Endothelial cell of umbilical vein (primary cell): ENCODE results near the gene SPEN. TPM values are rescaled to one million over a fixed set of nuclear protein-coding genes. Genes with fewer than 3 reads are reported as not detected.

Experiments used
- BruUV-seq: library from RNA; stranded (reverse); fragments of 400-500 nt; replicated peaks from 2 replicates; lab custom pipeline; 2021; lab: Mats Ljungman, UMichigan
- CTCF ChIA-PET: fragments of 300-600, 350-600 bp; sonication (Branson Sonifier 250); formaldehyde crosslinking; loops from one replicate; lab custom pipeline; 2021; ENCODE audit warnings: antibody characterized with exemption, inconsistent platforms; lab: Charles Lee
- POLR2A ChIA-PET: fragments of 300-600, 350-600 bp; sonication (Branson Sonifier 250); formaldehyde crosslinking; loops from one replicate; lab custom pipeline; 2021; ENCODE audit warnings: antibody characterized with exemption, inconsistent platforms; lab: Charles Lee
- DNase-seq: peaks from one replicate; pipeline ENCODE4 v3.0.0-alpha.2; 2011; ENCODE audit warnings: low read depth, low spot score
- FAIRE-seq: peaks from 2 replicates; lab custom pipeline; 2011; peaks lifted over from hg19 to GRCh38; lab: Jason Lieb, UNC
- H2AFZ ChIP-seq: 2 replicates; pipeline ENCODE4 v1.6.0; 2012; ENCODE audit warnings: low read depth, low read length, control low read depth, inconsistent platforms
- H3K27ac ChIP-seq: 2 replicates; pipeline ENCODE4 v1.5.1; 2011; ENCODE audit warnings: low read depth, mild to moderate bottlenecking, control low read depth, low read length, moderate library complexity; ENCODE audit not compliant: insufficient read depth
- H3K27me3 ChIP-seq, 2 experiments: 2 replicates each; pipeline versions ENCODE4 v1.6.0 to v1.6.1; 2011; ENCODE audit warnings: low read length in 2 of 2, mixed read lengths in 1 of 2; ENCODE audit not compliant: control insufficient read depth in 2 of 2, insufficient read depth in 2 of 2
- H3K36me3 ChIP-seq, 2 experiments: 2 replicates in 1 of 2; 3 replicates in 1 of 2; pipeline ENCODE4 v1.5.1; 2011; ENCODE audit warnings: low read length in 2 of 2, mild to moderate bottlenecking in 1 of 2, moderate library complexity in 1 of 2; ENCODE audit not compliant: control insufficient read depth in 2 of 2, insufficient read depth in 2 of 2; ENCODE audit errors: extremely low read depth in 1 of 2
- H3K4me1 ChIP-seq: 3 replicates; pipeline ENCODE4 v1.5.1; 2011; ENCODE audit warnings: mild to moderate bottlenecking, low read length; ENCODE audit not compliant: control insufficient read depth, insufficient read depth; ENCODE audit errors: extremely low read depth
- H3K4me2 ChIP-seq: 2 replicates; pipeline ENCODE4 v1.6.1; 2011; ENCODE audit warnings: low read length, control low read depth, mixed read lengths; ENCODE audit not compliant: insufficient read depth
- H3K4me3 ChIP-seq, 3 experiments: fragments of 200-600 bp in 1 of 3; sonication (generic), shearing (Covaris generic) in 1 of 3; replicated peaks in 1 of 3; 2 replicates each; pipeline ENCODE4 v1.5.1; 2011 to 2016; ENCODE audit warnings: control low read depth in 3 of 3, low read length in 3 of 3, mild to moderate bottlenecking in 2 of 3, inconsistent platforms in 1 of 3, low read depth in 1 of 3, moderate library complexity in 1 of 3; ENCODE audit not compliant: insufficient read depth in 1 of 3
- H3K79me2 ChIP-seq: 2 replicates; pipeline ENCODE4 v1.6.0; 2012; ENCODE audit warnings: low read length, inconsistent platforms; ENCODE audit not compliant: control insufficient read depth, insufficient read depth
- H3K9ac ChIP-seq: replicated peaks from 2 replicates; pipeline ENCODE3; 2011; ENCODE audit warnings: low read length, control low read depth; ENCODE audit not compliant: insufficient read depth; ENCODE audit errors: extremely low read depth
- H3K9me1 ChIP-seq: replicated peaks from 3 replicates; pipeline ENCODE4 v1.6.0; 2011; ENCODE audit warnings: mild to moderate bottlenecking, low read length; ENCODE audit not compliant: control insufficient read depth, insufficient read depth; ENCODE audit errors: extremely low read depth
- H3K9me3 ChIP-seq: replicated peaks from 2 replicates; pipeline ENCODE4 v1.5.1; 2012; ENCODE audit warnings: low read length, inconsistent platforms; ENCODE audit not compliant: control insufficient read depth, insufficient read depth
- H4K20me1 ChIP-seq: replicated peaks from 2 replicates; pipeline ENCODE3; 2011; ENCODE audit warnings: mild to moderate bottlenecking, low read length; ENCODE audit not compliant: control insufficient read depth, insufficient read depth; ENCODE audit errors: extremely low read depth
- EZH2 ChIP-seq: IDR thresholded peaks from 2 replicates; pipeline ENCODE4 v1.6.1; 2012; ENCODE audit warnings: borderline replicate concordance, low read depth, mild to moderate bottlenecking, moderate library complexity, low read length, inconsistent platforms; ENCODE audit not compliant: severe bottlenecking
- FOS ChIP-seq: IDR thresholded peaks from 2 replicates; pipeline ENCODE4 v1.6.1; 2011; ENCODE audit warnings: mild to moderate bottlenecking, low read length, moderate library complexity, borderline replicate concordance; ENCODE audit not compliant: insufficient read depth
- GATA2 ChIP-seq: IDR thresholded peaks from 2 replicates; pipeline ENCODE4 v1.7.0; 2011; ENCODE audit warnings: low read depth, mild to moderate bottlenecking, moderate library complexity, mixed read lengths, low read length; ENCODE audit not compliant: insufficient read length, insufficient read depth
- JUN ChIP-seq: IDR thresholded peaks from 2 replicates; pipeline ENCODE4 v1.6.1; 2011; ENCODE audit warnings: borderline replicate concordance, low read depth; ENCODE audit not compliant: insufficient read length, insufficient read depth
- MYC ChIP-seq: IDR thresholded peaks from one replicate; pipeline ENCODE4 v1.6.1; 2011; ENCODE audit warnings: mild to moderate bottlenecking, low read depth, low read length
- POLR2A ChIP-seq: IDR thresholded peaks from 2 replicates; pipeline ENCODE4 v1.6.1; 2012; ENCODE audit warnings: low read depth, mild to moderate bottlenecking, control low read depth, low read length
- POLR2AphosphoS5 ChIP-seq: IDR thresholded peaks from 2 replicates; pipeline ENCODE4 v1.6.1; 2012; ENCODE audit warnings: low read depth, mild to moderate bottlenecking, control low read depth, low read length, moderate library complexity; ENCODE audit not compliant: insufficient read depth
- dilution Hi-C: fragments of 300-500 bp; cut with MboI; formaldehyde crosslinking; loops from one replicate; pipeline ENCODE4 v1.15.0; 2019; ENCODE audit warnings: low sequenced_read_pairs; ENCODE audit not compliant: extremely low pct_ligation_motif_present
- intact Hi-C: fragments of 100-400 bp; cut with micrococcal nuclease; formaldehyde crosslinking; loops from one replicate; pipeline ENCODE4 v1.10.0; 2022
- polyA plus RNA-seq, 4 experiments: library from polyadenylated mRNA; depleted of rRNA in 3 of 4; stranded (reverse) in 3 of 4; unstranded in 1 of 4; fragments of >200 nt; gene quantifications; 2 replicates each; pipeline versions ENCODE4 v1.2.1 to v1.2.3, GENCODE V29; 2011 to 2012; ENCODE audit warnings: missing spikeins in 1 of 4
- total RNA-seq: library from RNA; stranded (reverse); gene quantifications from 2 replicates; pipeline ENCODE4 v1.2.3, GENCODE V29; 2021
- TF ChIP-seq, protein P1 (sequence below), 2 donors: IDR thresholded peaks; 1 replicate in 1 of 2; 2 replicates in 1 of 2; pipeline ENCODE4 v1.5.1; 2011; ENCODE audit warnings: low read length in 2 of 2, mild to moderate bottlenecking in 2 of 2, moderate library complexity in 2 of 2, control low read depth in 1 of 2, inconsistent platforms in 1 of 2, low read depth in 1 of 2; ENCODE audit not compliant: insufficient read depth in 1 of 2; ENCODE audit errors: extremely low read depth in 1 of 2
- TF ChIP-seq, protein P2 (sequence below): IDR thresholded peaks from 2 replicates; pipeline ENCODE4 v1.6.1; 2011; ENCODE audit not compliant: insufficient read depth, insufficient read length

Gene SPEN
- total and polyA plus RNA-seq, 2 donors (not counting 3 experiments of a cell fraction or from before 2014, with no cell fraction given): 9.3 to 44.4 TPM

DNA sequence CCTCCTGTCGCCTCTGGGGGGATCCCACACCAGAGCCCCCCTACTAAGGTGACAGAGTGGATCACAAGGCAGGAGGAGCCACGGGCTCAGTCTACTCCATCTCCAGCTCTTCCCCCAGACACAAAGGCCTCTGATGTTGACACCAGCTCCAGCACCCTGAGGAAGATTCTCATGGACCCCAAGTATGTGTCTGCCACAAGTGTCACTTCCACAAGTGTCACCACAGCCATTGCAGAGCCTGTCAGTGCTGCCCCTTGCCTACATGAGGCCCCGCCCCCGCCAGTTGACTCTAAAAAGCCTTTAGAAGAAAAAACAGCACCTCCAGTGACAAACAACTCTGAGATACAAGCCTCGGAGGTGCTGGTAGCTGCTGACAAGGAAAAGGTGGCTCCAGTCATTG, 86.2 kb downstream of the SPEN start:
- TF ChIP-seq, protein P1, sequence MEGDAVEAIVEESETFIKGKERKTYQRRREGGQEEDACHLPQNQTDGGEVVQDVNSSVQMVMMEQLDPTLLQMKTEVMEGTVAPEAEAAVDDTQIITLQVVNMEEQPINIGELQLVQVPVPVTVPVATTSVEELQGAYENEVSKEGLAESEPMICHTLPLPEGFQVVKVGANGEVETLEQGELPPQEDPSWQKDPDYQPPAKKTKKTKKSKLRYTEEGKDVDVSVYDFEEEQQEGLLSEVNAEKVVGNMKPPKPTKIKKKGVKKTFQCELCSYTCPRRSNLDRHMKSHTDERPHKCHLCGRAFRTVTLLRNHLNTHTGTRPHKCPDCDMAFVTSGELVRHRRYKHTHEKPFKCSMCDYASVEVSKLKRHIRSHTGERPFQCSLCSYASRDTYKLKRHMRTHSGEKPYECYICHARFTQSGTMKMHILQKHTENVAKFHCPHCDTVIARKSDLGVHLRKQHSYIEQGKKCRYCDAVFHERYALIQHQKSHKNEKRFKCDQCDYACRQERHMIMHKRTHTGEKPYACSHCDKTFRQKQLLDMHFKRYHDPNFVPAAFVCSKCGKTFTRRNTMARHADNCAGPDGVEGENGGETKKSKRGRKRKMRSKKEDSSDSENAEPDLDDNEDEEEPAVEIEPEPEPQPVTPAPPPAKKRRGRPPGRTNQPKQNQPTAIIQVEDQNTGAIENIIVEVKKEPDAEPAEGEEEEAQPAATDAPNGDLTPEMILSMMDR (IDR thresholded peaks at IDR 0.05; ENCODE audit: extremely low read depth in 1 of 2, insufficient read depth in 1 of 2, low read depth in 1 of 2, low read length in 2 of 2): no peak
- TF ChIP-seq FOS (no peak), JUN (no peak), EZH2 (no peak), POLR2AphosphoS5 (no peak), MYC (no peak), POLR2A (no peak), GATA2 (no peak)
- TF ChIP-seq, protein P2, sequence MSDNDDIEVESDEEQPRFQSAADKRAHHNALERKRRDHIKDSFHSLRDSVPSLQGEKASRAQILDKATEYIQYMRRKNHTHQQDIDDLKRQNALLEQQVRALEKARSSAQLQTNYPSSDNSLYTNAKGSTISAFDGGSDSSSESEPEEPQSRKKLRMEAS: no peak

More for the DNA sequence above, 86.2 kb downstream of the SPEN start:
- Histone ChIP-seq H3K4me1 (peaks cover 15% of the 10 kb centered on the region), H3K9me3 (no peaks in the 10 kb centered on the region), H4K20me1 (no peaks in the 10 kb centered on the region), H3K79me2 (no peaks in the 10 kb centered on the region), H3K4me2 (no peak overlapping the region), H3K9ac (no peak overlapping the region), H3K27me3 (no peaks in the 10 kb centered on the region), H3K27ac (no peak overlapping the region), H2AFZ (no peak overlapping the region), H3K9me1 (no peaks in the 10 kb centered on the region), H3K36me3 (peaks cover 18 to 60% of the 10 kb centered on the region in 2 experiments), H3K4me3 (no peak overlapping the region)
- dilution Hi-C loops: no loop called here
- DNase-seq (no peak), FAIRE-seq (no peak)
- ChIA-PET CTCF (interaction anchor here (0.6 kb wide), 1 partner anchor 118 kb away, joined by 3 read pairs; no protein-coding TSS in a partner anchor), POLR2A (no interaction called here)
- intact Hi-C loops: no loop called here
- no TSS peak for BruUV-seq
